ENCODE results near the gene PCDH15.

Gene PCDH15

GRCh38 chr10:54342058-54342457 is 459.0 kb downstream of the PCDH15 start:
- no peak for DNase-seq

DNA sequence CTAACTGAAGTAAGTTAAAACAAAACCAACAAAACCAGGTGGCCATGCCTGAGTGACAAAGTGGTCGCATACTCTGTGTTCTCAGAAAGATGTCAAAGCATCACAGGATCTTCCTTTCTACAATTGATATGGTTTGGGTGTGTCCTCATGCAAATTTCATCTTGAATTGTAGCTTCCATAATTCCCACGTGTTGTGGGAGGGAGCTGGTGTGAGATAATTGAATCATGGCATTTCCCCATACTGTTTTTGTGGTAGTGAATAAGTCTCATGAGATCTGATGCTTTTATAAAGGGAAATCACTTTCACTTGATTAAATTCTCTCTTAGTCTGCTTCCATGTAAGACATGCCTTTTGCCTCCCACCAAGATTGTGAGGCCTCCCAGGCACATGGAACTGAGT is 465.7 kb downstream of the PCDH15 start:
- no peak for DNase-seq

DNA sequence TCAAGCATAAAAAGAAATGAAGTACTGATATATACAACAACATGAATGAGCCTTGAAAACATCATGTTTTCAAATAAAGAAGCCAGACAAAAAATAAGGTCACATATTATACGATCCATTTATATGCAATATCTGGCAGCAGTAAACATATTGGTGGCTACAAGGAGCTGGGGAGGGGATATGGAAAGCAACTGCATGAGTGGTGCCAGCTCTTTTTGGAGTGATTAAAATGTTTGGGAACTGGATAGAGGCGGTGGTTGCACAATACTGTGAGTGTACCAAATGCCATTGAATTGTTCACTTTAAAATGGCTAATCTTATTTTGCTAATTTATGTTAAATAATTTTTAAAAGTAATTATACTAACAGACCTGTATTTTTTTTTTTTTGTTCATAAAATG is 481.7 kb downstream of the PCDH15 start:
- no peak for DNase-seq

DNA sequence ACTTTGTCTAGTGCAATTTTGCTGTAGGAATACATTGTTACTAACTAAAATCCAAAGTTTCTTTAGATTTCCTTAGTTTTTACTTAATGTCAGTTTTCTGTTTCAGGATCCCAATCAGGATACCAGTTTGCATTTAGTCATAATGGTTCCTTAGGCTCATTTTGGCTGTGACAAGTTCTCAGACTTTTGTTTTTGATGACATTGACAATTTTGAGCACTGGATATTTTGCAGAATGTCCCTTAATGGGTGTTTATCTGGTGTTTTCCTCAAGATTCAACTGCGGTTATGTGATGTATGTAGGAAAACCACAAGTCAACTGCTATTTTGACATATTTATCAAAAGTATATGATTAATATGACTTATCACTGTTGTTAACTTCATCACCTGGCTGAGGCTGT is 482.6 kb downstream of the PCDH15 start:
- DNase-seq, result no peak

DNA sequence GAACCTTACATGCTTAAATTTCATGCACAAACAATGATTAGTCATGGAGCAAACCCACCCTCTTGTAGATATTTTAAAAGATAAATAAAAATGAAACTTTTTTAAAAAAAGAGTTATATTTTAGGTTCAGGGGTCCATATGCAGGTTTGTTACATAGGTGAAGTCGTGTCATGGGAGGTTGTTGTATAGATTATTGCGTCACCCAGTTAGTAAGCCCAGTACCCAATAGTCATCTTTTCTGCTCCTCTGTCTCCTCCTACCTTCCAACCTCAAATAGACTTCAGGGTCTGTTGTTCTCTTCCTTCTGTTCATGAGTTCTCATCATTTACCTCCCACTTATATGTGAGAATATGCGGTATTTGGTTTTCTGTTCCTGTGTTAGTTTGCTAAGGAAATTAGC is 486.6 kb downstream of the PCDH15 start:
- no peak for DNase-seq

GRCh38 chr10:54284526-54285193 is 516.4 kb downstream of the PCDH15 start:
- DNase-seq, result no peak

DNA sequence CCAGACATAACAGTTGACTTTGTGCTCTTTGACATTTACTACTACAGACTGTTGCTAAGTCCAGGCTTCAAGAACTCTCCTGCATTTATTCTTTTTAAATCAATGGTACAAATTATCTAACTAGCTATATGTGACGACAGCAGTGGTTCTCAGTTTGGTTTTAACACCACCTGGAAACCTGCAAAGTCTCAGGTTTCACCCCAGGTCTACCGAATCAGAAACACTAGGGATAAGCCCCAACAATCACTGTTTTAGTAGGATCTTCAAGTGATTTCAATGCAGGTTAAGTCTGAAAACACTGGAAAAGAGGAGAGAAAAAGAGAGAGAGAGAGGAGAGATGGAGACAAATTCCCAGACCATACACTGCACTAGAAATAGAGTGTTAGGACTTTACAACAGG is 519.0 kb downstream of the PCDH15 start:
- DNase-seq, result no peak

GRCh38 chr10:54266395-54266794 is 534.6 kb downstream of the PCDH15 start:
- no peak for DNase-seq

- no peak for DNase-seq
Observed at GRCh38 chr10:54262726-54263125, 538.3 kb downstream of the PCDH15 start.

DNA sequence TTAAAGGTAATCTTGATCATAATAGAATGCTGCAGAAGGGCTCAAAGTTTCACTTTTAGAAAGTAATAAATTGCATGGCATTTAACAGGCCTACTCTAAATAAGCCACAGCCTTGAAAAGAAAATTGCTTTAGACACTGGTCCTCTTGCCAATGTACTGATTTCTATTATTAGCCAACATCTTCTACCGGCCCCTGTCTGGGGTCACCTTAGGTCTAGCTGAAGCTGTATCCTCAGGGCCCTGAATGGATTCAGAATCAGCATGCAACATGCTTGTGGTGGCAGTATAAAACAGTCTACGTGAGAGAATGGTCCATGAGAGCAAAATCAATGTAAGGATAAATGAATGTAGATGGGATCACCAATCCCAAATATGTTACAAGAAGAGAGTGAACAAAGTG is 541.9 kb downstream of the PCDH15 start:
- no peak for DNase-seq

- DNase-seq, result no peak
Observed at GRCh38 chr10:54234832-54235231, 566.2 kb downstream of the PCDH15 start.

DNA sequence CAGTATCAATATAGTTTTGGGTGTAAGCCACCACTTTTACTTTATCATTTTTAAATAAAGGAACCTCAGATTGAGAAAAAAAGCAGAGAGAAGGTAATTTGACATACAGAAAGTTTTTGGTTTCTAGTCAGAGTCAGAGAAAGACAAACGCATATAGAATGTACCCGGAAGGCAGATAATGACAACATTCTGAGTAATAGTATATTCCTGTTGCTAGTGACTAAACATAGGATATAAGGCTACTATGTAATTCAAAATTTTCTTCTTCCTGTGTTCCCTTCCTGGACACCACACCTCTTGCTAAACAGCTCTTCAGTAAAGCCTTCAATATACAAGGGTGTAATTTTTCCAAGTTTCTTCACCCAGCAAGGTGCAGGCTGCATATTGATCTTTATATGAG is 597.6 kb downstream of the PCDH15 start:
- DNase-seq, result no peak

DNA sequence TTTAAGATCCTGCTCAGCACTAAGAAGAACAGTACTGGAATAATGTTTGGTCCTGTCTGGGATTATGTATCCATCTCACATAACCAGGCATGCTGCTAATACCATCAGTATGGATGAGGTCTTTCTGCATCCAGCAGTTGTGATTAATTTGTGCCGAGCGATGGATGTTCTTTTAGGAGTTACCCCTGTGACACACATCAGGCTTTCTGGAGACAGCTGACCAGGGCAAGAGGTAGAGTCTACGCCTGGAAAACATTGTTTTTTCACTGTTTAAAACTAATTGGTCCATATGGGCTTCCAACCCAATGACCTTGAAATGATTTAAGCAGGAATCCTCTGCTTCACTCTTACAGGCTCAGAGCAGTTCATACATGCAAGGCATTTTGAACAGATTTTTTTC is 603.0 kb downstream of the PCDH15 start:
- DNase-seq, result no peak

GRCh38 chr10:54194806-54195205 is 606.2 kb downstream of the PCDH15 start:
- DNase-seq, result no peak

GRCh38 chr10:54159924-54160323 is 641.1 kb downstream of the PCDH15 start:
- DNase-seq, result no peak

- DNase-seq, result no peak
Observed at GRCh38 chr10:54148508-54148907, 652.5 kb downstream of the PCDH15 start.

- DNase-seq, result no peak
Observed at GRCh38 chr10:54139819-54140428, 661.1 kb downstream of the PCDH15 start.

- DNase-seq, result no peak
Observed at GRCh38 chr10:54137396-54137795, 663.6 kb downstream of the PCDH15 start.

GRCh38 chr10:54133203-54133602 is 667.8 kb downstream of the PCDH15 start:
- DNase-seq, result no peak

DNA sequence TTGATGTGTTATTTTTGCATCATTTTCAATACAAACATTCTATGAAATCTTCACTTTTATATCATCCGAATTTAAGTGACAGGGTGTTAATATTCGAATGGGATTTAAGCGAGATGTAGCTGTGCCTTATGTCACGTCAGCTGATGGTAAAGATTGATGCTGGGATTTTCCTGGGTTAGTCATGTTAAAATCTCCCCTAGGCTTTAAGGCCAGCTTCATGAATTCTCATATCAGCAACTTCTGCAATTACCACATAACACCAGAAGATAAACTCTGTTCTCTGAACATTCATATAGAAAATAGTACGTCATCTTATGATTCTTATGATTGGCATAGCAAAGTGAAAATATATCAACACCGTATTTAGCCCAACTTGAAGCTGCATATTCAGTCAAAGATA is 669.2 kb downstream of the PCDH15 start:
- no peak for DNase-seq

DNA sequence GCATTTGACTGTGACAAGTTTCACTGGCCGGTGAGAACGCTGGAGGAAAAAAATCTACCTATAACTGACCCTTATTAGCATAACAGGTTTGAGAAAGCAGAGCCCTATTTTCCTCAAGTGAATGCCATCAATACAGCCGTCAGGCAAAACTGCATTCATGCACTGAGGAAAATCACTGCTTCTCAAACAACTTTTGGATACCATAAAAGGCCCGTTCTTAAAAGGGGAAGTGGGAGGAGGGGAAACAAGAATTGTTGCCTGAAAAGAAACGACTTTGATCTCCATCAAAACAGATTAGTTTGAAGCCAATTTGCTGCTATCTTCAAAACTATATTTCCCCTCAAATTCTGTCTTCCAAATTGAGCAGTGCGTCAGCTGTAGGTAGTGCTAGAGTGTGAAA is 670.6 kb downstream of the PCDH15 start:
- no peak for DNase-seq

GRCh38 chr10:54125098-54125747 is 675.8 kb downstream of the PCDH15 start:
- DNase-seq, result no peak

GRCh38 chr10:54124209-54124885 is 676.7 kb downstream of the PCDH15 start:
- DNase-seq, result no peak

DNA sequence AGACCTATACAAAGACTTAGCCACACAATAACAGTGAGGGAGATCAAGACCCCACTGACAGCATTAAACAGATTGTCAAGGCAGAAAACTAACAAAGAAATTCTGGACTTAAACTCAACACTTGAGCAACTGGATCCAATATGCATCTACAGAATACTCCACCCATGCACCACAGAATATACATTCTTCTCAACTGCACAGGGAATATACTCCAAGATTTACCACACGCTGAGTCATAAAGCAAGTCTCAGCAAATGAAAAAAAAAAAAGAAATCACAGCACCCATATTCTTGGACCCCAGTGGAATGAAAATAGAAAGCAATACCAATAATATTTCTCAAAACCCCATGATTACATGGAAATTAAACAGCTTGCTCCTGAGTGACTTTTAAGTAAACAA is 680.2 kb downstream of the PCDH15 start:
- no peak for DNase-seq

Data from DMS79 treated with DMSO at 0.1 percent for 48 hours (cell line).